Stomach (tissue), 9 donors: ENCODE results near the gene TENT5C. TPM values are rescaled to one million over a fixed set of nuclear protein-coding genes. Genes with fewer than 3 reads are reported as not detected.

ENCODE experiments used
- DNase-seq, 2 donors: peaks; one replicate each; pipeline versions ENCODE4 v3.0.0 to v3.0.0-alpha.2; 2013 to 2019
- H3K27ac ChIP-seq, 5 donors: fragments of 200-600 bp in 4 of 5; sonication (generic) in 4 of 5; one replicate each; pipeline ENCODE4 v1.5.1; 2013 to 2019; ENCODE audit warnings: mild to moderate bottlenecking in 1 of 5, moderate library complexity in 1 of 5
- H3K27me3 ChIP-seq, 3 donors: fragments of 200-600 bp; sonication (generic); one replicate each; pipeline ENCODE4 v1.5.1; 2017 to 2019; ENCODE audit warnings: mixed run types in 1 of 3
- H3K36me3 ChIP-seq, 4 donors: fragments of 200-600 bp; sonication (generic); 1 replicate in 3 of 4; 2 replicates in 1 of 4; pipeline ENCODE4 v1.5.1; 2016 to 2019
- H3K4me1 ChIP-seq, 4 donors: fragments of 200-600 bp; sonication (generic); one replicate each; pipeline ENCODE4 v1.5.1; 2016 to 2019
- H3K4me3 ChIP-seq, 4 donors: fragments of 200-600 bp; sonication (generic) in 3 of 4; one replicate each; pipeline ENCODE4 v1.5.1; 2016 to 2019; ENCODE audit warnings: mild to moderate bottlenecking in 1 of 4
- H3K9me3 ChIP-seq, 4 donors: fragments of 200-600 bp; sonication (generic); one replicate each; pipeline ENCODE4 v1.5.1; 2016 to 2019
- CTCF ChIP-seq, 7 experiments: fragments of 450-650 bp in 4 of 7; fragments of 200-600 bp in 3 of 7; sonication (generic) in 3 of 7; IDR thresholded peaks; one replicate each; pipeline ENCODE4 v1.5.1; 2016 to 2019; ENCODE audit warnings: antibody characterized with exemption in 7 of 7, control low read depth in 2 of 7, mild to moderate bottlenecking in 1 of 7
- EP300 ChIP-seq: sonication (generic); formaldehyde crosslinking; IDR thresholded peaks from one replicate; pipeline ENCODE4 v1.6.1; 2017; ENCODE audit warnings: antibody characterized with exemption
- POLR2A ChIP-seq, 4 donors: fragments of 450-650 bp; IDR thresholded peaks; one replicate each; pipeline ENCODE4 v1.6.1; 2016; ENCODE audit warnings: antibody characterized with exemption in 4 of 4, control low read depth in 2 of 4, mild to moderate bottlenecking in 1 of 4, moderate library complexity in 1 of 4
- POLR2AphosphoS5 ChIP-seq, 3 donors: sonication (generic); formaldehyde crosslinking; IDR thresholded peaks; one replicate each; pipeline ENCODE4 v1.6.1; 2016; ENCODE audit warnings: antibody characterized with exemption in 3 of 3
- WGBS, 5 donors: extraction: QIAGEN DNeasy Blood & Tissue Kit in 3 of 5; methylation state at CpG; one replicate each; pipeline versions ENCODE4 v1.1.5 to v1.1.7; 2013 to 2018; 5-methylcytosine and 5-hydroxymethylcytosine counted together
- intact Hi-C: fragments of 100-400 bp; cut with DNase I; formaldehyde crosslinking; loops from one replicate; pipeline ENCODE4 v1.15.1; 2023; ENCODE audit warnings: low total_unique reads
- polyA plus RNA-seq, 3 donors: library from polyadenylated mRNA; stranded (reverse); fragments of 200-250 nt; gene quantifications; one replicate each; pipeline ENCODE4 v1.2.3, GENCODE V29; 2013
- total RNA-seq, 5 donors: library from RNA; depleted of rRNA; stranded (reverse); fragments of >200 nt; gene quantifications; one replicate each; pipeline versions ENCODE4 v1.1.0 to v1.2.3, GENCODE V29; 2014 to 2016
- donor health status: healthy with polysubstance abuse.
- donor health status: Bipolar disorder and iron deficiency.
- donor health status: healthy.

Gene TENT5C
- total and polyA plus RNA-seq, 8 donors = 6.0 to 28.1 (median 11.4) TPM

DNA sequence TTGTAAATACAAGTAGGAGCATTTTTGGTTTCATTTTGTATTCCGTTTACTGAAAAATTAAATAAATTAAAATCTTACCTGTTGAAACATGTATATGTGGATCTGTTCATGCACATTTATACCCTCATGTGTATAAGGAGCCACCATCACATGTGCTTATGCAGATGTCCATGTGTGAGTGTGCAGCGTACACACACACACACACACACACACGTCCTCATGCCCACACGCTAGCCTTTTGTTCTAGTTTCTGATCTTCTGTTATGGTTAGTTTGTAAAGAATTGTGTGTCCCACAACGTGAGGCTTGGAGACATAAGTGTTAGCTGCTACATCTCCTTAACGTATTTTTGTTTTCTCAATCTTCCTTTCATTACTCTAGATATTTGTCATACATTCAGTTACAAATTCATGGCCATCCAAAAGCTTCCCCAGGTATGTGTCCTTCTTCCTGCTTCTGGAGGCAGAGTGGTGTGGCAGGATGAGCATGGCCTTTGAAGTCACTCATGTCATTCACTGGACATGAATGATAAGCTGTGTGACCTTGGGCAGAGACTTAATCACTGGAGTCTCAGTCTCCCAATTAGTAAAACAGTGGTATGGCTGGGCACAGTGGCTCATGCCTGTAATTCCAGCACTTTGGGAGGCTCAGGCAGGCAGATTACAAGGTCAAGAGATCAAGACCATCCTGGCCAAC lies 54.6 kb downstream of the TENT5C start:
- DNase-seq = no peak
- Histone ChIP-seq H3K27me3 (no peaks in the 10 kb centered on the region), H3K27ac (peak overlapping the region in 1 of 5 donors; percentile 28), H3K9me3 (no peaks in the 10 kb centered on the region), H3K4me3 (no peak overlapping the region), H3K36me3 (no peaks in the 10 kb centered on the region), H3K4me1 (peaks cover 0 to 21% (median 4%) of the 10 kb centered on the region in 4 donors)
- WGBS, 5 donors = 77 to 90% (median 85%) methylated on average over 6 of the region's 6 CpGs
- intact Hi-C loops = no loop called here
- TF ChIP-seq POLR2A (IDR thresholded peaks at IDR 0.05) = no peak
- TF ChIP-seq POLR2AphosphoS5 (IDR thresholded peaks at IDR 0.05) = no peak
- TF ChIP-seq CTCF (IDR thresholded peaks at IDR 0.05) = no peak
- no peak for TF ChIP-seq EP300

GRCh38 chr1:117661027-117661426 lies 55.2 kb downstream of the TENT5C start:
- no peak for TF ChIP-seq POLR2AphosphoS5 (IDR thresholded peaks at IDR 0.05)
- TF ChIP-seq EP300 = no peak
- no peak for TF ChIP-seq CTCF (IDR thresholded peaks at IDR 0.05)
- no peak for TF ChIP-seq POLR2A (IDR thresholded peaks at IDR 0.05)
- Histone ChIP-seq H3K4me1 (peaks cover 0 to 14% (median 3%) of the 10 kb centered on the region in 4 donors), H3K36me3 (no peaks in the 10 kb centered on the region), H3K9me3 (no peaks in the 10 kb centered on the region), H3K4me3 (no peak overlapping the region), H3K27ac (peak overlapping the region in 1 of 5 donors; percentile 28), H3K27me3 (no peaks in the 10 kb centered on the region)
- DNase-seq = no peak
- 83 to 97% (median 89%) methylated on average over 6 of the region's 6 CpGs for WGBS, 5 donors
- intact Hi-C loops = no loop called here

- H3K27me3 ChIP-seq = no peaks in the 10 kb centered on the region
- no peaks in the 10 kb centered on the region for H3K9me3 ChIP-seq
- DNase-seq = no peak
- 95 to 100% (median 98%) methylated on average over 1 of the region's 1 CpG; no CpG with 5 or more reads in 1 of the 5 donors for WGBS, 5 donors
- no peak overlapping the region for H3K4me3 ChIP-seq
- intact Hi-C loops = no loop called here
- no peak for TF ChIP-seq POLR2AphosphoS5 (IDR thresholded peaks at IDR 0.05)
- TF ChIP-seq CTCF (IDR thresholded peaks at IDR 0.05) = no peak
- no peak for TF ChIP-seq POLR2A (IDR thresholded peaks at IDR 0.05)
- no peak for TF ChIP-seq EP300
- H3K36me3 ChIP-seq = no peaks in the 10 kb centered on the region
- H3K27ac ChIP-seq = peak overlapping the region in 1 of 5 donors; percentile 68
- H3K4me1 ChIP-seq = peaks cover 0 to 8% (median 0%) of the 10 kb centered on the region in 4 donors
Measured at GRCh38 chr1:117662667-117663066, 56.8 kb downstream of the TENT5C start.

DNA sequence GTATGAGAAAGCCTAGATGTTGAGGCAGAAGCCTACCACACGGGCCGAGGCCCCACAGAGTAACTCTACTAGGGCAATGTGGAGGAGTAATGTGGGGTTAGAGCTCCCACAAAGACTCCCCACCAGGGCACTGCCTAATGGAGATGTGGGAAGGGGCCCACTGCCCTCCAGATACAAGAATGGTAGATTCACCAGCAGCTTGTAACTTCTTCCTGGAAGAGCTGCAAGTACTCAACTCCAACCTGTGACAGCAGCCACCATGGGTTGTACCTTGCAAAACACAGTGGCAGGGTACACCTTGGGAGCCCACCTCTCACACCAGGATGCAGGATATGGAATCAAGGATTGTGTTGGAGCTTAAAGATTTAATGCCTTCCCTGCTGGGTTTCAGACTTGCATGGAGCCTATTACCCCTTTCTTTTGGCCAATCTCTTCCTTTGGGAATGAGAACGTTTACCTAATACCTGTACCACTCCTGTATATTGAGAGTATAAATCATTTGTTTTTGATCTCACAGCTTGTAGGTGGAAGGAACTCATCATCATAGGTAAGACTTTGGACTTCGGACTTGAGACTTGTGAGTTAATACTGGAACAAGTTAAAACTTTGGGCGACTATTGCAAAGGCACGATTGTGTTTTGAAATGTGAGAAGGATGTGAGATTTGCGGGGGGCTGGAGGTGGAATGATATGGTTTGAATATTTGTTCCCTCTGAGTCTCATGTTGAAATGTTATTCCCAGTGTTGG lies 57.5 kb downstream of the TENT5C start:
- TF ChIP-seq POLR2A (IDR thresholded peaks at IDR 0.05) (no peak), POLR2AphosphoS5 (IDR thresholded peaks at IDR 0.05) (no peak), CTCF (IDR thresholded peaks at IDR 0.05) (no peak), EP300 (no peak)
- intact Hi-C loops = no loop called here
- no peak overlapping the region for H3K4me3 ChIP-seq
- DNase-seq = no peak
- no peaks in the 10 kb centered on the region for H3K27me3 ChIP-seq
- peak overlapping the region in 2 of 5 donors; percentile 34 to 68 for H3K27ac ChIP-seq
- H3K36me3 ChIP-seq = no peaks in the 10 kb centered on the region
- WGBS, 5 donors = 74 to 84% (median 79%) methylated on average over 7 of the region's 7 CpGs
- no peaks in the 10 kb centered on the region for H3K9me3 ChIP-seq
- peaks cover 0 to 8% (median 0%) of the 10 kb centered on the region in 4 donors for H3K4me1 ChIP-seq
